22Rv1 (cell line): Measurements from ENCODE around the gene PRR15.
A peak's percentile ranks its signal among the peaks of the same experiment; 100 is the strongest.

Source experiments
- H3K27ac ChIP-seq: fragments of 450-650 bp; 2 replicates; pipeline ENCODE4 v1.5.1; 2017
- ZFX ChIP-seq: fragments of 450-650 bp; IDR thresholded peaks from 2 replicates; pipeline ENCODE4 v1.6.1; 2017; ENCODE audit warnings: antibody characterized with exemption, borderline replicate concordance
- TF ChIP-seq, protein P1 (sequence below): fragments of 450-650 bp; IDR thresholded peaks from 2 replicates; pipeline ENCODE4 v1.5.1; 2017; ENCODE audit warnings: mild to moderate bottlenecking

PRR15 gene

DNA sequence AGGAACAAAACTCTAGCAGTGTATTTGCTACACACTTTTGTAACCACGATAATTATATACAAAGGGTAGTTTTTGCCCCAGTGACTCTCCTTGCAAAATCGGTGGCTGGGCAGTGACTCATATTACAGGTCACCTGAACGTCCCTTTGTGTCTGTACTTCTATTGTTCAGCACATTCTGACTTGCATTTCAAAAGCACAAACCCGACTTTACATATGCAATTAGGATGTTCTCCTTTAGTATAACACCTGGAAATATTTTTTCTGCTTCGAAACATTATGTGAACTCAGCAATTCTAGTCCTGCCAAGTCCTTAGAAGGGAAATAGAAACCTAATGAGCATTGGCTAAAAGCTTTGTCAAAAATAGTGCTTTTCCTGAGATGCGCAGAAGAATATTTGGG is 6.0 kb downstream of the PRR15 start:
- no peak overlapping the region for H3K27ac ChIP-seq
- TF ChIP-seq ZFX: no peak
- TF ChIP-seq, protein P1, sequence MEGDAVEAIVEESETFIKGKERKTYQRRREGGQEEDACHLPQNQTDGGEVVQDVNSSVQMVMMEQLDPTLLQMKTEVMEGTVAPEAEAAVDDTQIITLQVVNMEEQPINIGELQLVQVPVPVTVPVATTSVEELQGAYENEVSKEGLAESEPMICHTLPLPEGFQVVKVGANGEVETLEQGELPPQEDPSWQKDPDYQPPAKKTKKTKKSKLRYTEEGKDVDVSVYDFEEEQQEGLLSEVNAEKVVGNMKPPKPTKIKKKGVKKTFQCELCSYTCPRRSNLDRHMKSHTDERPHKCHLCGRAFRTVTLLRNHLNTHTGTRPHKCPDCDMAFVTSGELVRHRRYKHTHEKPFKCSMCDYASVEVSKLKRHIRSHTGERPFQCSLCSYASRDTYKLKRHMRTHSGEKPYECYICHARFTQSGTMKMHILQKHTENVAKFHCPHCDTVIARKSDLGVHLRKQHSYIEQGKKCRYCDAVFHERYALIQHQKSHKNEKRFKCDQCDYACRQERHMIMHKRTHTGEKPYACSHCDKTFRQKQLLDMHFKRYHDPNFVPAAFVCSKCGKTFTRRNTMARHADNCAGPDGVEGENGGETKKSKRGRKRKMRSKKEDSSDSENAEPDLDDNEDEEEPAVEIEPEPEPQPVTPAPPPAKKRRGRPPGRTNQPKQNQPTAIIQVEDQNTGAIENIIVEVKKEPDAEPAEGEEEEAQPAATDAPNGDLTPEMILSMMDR: no peak

DNA sequence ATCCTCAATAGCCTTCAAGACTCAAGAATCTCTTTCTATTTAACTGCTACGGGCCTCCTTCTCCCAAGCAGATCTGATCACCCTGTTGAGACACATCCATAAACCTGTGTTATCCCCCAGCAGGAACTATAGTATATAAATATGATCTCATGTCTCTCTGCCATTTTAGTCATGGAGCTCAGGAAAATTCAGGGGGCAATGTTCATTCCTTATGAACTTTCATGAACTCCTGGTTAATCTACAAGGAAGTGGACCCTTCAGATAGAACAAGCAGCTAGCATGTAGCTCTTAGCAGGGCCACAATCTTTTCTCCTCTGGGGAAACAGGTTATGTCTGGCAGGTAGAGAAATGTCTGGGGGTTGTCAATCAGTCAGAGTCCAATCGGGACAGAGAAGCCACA is 8.9 kb downstream of the PRR15 start:
- no peak for TF ChIP-seq ZFX
- TF ChIP-seq, protein P1: no peak
- no peak overlapping the region for H3K27ac ChIP-seq

DNA sequence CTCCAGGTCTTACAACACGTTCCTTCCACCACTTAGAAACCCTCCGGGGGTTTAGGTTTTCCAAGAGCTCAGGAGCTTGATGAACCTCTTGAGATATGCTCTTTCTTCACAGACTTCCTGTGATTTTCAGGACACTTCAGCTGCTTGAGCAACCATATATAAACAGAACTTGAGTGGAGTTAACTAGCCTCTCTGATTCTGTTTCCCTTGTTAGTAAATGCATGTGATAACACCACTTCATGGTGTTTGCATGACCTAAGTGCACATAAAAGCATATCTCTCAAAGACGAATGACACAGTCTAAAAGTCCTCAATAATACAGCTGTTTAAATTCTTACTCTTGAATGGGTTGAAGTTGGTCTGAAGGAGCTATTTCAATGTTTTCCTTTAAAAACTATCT is 9.9 kb downstream of the PRR15 start:
- H3K27ac ChIP-seq: no peak overlapping the region
- TF ChIP-seq, protein P1: no peak
- no peak for TF ChIP-seq ZFX

DNA sequence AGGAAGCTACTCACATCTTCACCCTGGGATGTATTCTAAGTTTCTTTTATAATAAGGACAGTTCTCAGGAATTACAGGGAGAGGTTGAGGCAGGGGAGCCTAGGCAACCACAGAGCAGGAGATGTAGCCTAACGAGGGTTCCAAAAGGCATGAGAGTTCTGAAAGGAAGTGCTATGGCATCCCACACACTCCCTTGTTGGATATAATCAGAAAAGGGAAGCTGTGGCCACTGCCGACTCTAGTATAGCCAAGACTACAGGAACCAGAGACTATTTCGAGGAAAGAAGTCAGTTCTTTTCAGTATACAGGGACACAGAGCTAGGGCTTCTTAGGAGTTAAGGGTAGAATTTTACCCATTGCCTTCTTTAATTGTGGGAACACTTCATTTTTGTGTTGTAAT is 11.0 kb downstream of the PRR15 start:
- H3K27ac ChIP-seq: no peak overlapping the region
- no peak for TF ChIP-seq ZFX
- TF ChIP-seq, protein P1: no peak

DNA sequence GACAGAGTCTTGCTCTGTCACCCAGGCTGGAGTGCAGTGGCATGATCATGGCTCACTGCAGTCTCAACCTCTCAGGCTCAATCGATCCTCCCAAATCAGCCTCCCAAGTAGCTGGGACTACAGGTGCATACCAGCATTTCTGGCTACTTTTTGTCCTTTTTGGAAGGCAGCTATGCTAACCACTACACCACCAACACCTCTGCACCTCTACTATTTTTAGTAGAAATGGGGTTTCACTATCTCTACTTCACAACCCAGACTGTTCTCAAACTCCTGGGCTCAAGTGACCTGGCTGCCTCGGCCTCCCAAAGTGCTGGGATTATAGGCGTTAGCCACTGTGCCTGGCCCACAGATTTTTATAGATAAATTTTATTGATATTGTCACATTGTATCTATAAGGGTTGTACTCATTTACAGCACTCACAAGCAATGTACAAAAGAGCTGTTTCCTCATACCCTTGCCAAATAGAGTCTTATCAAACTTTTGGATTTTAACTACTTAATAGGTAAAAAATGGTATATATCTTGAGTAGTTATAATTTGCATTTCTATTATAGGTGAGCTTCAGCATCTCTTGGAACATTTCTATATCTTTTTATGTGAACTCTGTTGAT is 23.7 kb downstream of the PRR15 start:
- H3K27ac ChIP-seq: no peak overlapping the region
- TF ChIP-seq, protein P1: no peak
- TF ChIP-seq ZFX: no peak

DNA sequence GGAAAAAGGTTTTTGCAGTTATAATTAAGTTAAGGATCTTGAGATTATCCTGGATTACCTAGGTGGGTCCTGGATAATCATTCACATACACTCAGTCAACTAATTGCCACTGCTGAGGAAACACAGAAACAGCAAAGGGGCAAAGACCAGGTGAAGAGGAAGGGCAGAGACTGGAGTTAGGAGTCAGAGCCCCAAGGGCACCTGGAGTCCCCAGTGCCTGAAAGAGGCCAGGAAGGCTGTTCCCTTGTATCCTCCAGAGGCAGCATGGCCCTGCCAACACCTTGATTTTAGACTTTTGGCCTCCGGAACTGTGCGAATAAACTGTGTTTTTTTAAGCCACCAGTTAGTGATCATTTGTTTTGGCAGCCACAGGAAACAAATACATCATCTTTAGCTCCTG is 24.6 kb downstream of the PRR15 start:
- no peak overlapping the region for H3K27ac ChIP-seq
- TF ChIP-seq ZFX: no peak
- TF ChIP-seq, protein P1: no peak

DNA sequence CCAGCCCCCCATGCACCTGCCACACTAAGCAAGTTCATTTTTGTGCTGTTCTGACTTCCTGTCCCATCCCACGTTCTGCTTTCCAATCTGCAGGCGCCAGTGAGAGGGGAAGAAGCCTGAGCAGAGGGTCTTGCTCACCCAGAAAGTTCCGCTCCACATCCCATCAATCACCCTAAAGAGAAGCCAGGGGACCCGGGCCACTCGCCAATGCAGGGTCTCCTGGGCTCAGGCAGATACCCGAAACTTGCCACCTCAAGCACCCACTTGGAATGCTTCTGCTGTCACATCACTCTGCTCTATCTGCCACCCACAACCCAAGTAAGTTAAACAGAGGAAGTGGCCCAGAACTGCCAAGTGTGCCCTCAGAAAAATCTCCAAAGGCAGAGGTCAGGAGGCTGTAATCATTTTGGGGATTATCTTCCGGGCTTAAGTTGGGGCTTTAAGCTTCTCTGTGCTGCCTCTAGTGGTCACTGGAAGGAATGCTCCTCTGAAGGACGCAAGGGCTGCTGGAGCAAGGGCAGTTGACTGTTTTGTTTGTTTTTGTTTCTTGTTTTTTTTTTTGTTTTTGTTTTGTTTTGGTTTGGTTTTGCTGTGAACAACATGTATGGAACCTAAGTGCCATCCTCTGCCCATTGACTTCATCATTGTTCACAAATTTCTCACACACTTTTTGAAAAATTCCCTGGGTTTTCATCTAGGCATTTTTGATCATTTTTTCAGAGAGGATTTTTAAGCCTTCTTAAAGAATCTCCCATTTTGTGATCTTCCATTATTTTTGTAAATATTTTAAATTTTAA is 25.5 kb downstream of the PRR15 start:
- no peak overlapping the region for H3K27ac ChIP-seq
- no peak for TF ChIP-seq ZFX
- TF ChIP-seq, protein P1: peak; percentile 99
